NCI-H345 treated with DMSO at 0.1 percent for 48 hours (cell line): ENCODE results near the gene MIGA2.
A peak's percentile ranks its signal among the peaks of the same experiment; 100 is the strongest.
"Not testable (repeated sequence)": the region's sequence is repeated elsewhere in the genome, so short reads cannot be mapped to it uniquely, and the experiment has no call there.

ENCODE experiments used
- DNase-seq: peaks from one replicate; lab custom pipeline; 2025; ENCODE audit not compliant: unreplicated experiment; lab: John Stamatoyannopoulos, UW

MIGA2 gene

DNA sequence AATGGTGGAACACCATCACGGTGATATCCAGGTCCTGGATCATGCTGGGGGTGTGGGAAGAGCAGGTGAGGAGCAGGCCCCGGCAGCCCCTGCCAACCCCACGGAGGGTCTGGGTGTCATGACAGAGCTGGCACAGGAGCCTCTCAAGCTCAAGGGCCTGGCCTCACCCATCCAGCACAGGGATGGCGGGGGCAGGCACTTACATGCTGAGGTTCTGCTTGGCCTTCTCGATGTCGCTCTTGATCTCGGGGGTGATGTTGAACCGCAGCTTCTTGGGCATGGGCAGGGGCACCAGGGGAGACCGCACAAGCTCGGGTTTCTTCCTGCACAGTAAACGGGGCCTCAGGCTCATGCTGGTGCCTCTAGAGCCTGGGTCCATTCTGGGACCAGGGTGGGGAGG, 61.9 kb downstream of the MIGA2 start:
- DNase-seq = no peak

DNA sequence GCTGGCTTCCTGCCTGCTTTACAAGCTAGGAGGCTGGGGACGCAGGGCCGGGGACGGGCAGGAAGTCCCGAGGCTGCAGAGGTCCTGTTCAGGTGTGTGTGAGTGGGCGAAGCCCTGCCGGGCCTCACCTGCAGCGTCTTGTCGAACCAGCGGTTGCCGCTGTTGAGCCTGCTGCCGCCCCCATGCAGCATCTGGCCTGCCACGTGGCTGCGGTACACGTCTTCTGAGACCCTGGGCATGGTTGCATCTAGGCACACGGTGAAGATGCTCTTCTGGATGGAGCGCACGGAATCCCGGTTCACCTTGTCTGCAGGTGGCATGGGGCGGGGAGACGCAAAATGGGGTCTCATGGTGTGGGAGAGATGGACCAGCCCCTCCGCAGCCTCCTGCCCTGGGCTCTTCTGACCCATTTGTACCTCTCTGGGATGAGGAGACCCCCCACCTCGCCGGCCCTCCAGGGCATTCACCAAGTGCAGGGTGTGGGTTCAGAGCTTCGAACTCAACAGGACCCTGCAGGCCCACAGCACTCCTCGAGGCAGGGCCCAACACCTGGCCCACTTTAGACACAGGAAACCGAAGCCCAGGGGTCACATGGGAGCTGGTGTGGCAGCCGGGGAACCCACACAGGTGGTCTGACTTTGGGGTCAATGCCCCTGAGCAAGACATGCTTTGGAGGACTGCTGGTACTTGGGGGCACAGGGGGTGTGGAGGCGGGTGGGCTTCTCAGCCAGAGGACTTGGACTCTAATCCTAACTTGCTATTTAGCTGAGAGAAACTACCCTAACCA, 64.2 kb downstream of the MIGA2 start:
- DNase-seq = no peak

DNA sequence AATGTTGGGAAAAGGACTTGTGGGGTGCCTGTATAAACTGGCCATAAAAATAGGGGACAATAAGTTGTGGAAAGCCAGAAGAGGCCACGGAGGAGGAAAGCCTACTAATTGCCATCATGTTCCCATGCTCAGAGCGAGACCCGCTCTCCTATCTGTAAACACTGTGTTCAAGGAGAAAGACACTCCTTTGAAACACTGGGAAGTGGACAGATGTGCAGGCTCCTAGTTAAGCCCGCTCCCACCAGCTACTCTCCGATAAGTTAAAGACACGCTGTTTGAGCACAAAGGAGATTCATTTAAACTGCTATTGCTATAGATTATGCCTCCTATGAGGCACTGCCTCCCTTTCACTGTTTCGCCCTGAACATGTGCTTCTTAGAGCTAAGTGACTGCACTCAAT, 64.9 kb downstream of the MIGA2 start:
- DNase-seq = no peak

DNA sequence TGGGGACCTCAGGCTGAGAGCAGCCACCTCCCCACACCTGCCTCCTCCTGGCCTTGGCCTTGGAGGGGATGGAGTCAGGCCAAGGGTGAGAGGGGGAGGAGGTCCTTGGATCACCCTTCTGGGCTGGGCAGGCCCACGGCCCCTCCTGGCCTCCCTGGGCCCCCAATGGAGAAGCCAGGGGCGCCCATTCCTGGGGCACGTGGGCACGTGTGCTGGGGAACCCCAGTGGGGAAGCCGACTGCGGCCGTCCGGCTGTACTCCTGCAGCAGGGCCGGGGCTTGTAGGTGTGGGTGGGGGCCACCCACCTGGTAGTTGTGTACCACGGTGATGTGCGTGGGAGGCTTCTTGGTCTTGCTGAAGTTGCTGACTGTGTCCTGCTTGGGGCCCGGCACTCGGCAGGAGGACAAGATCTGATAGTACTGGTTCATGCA, 65.7 kb downstream of the MIGA2 start:
- DNase-seq = no peak

DNA sequence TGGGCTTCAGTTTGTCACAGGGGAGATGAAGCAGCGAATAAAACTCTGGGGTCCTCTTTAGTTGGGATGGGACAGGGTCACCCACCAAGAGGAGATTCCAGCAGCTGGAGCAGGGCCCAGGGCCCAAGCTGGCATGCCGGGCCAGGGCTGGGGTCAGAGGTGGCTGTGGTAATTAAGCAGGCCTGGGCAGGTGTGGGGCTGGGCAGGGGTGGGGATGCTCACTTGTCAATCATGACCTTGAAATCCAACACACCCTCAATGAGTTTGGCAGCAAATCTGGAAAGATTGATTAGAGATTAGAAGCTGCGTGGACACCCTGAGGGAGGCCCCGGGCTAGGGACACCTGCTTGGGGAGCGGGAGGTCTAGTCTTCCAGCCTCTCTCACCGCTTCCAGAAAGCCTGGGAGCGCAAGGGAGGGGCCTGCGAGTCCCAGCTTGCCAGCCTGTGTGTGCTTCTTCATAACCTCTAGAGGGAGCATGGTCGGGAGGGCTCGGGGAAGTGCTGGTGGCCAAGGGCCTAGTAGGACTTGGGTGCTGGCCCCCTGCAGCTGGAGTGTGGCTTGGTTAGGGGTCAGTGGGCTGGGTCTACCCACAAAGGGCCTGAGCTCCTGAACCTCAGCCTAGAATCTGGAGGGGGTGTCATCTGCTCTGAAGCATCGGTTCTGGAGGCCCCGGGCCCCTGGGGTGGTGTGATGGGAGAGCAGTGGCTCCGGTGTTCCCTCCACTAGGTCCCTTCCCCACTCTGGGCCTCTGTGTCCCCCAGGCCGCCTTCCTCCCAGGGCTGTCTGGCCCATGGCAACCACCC, 66.6 kb downstream of the MIGA2 start:
- peak; percentile 40 for DNase-seq

DNA sequence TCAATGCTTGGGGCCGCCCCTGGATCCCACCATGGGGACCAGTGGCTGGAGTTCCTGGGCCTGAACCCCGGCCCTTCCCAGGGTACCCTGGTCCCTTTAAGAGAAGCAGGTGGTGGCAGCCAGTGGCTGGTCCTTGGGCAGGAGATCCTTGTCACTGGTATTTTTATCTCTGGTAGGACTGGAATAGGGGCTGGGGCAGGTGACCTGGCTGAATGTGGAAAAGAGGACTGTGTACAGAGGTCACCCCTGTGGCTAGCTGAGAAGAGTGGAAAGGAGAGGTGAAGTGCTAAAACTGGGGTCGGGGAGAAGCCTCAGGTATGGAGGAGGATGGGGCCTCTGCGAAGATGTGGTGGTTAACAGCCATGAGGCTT, 67.2 kb downstream of the MIGA2 start:
- no peak for DNase-seq

DNA sequence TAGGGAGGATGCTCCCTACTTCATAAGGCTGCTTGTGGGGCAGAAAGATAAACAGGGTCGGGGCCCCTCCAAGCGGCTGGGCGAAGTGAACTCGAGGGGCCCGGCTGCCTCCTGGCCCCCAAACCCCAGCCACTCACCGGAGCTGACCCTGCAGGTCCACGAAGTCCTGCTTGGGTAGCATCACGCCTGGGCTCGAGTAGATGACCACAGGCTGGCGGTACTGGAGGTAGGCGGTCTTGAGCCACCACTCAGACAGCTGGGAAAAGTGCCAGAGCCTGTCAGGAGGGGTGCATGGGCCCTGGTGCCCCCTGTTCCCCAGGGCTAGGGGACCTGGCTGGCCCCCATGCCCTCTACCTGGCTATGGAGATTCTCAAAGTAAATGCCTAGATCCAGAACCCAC, 67.6 kb downstream of the MIGA2 start:
- DNase-seq = no peak

DNA sequence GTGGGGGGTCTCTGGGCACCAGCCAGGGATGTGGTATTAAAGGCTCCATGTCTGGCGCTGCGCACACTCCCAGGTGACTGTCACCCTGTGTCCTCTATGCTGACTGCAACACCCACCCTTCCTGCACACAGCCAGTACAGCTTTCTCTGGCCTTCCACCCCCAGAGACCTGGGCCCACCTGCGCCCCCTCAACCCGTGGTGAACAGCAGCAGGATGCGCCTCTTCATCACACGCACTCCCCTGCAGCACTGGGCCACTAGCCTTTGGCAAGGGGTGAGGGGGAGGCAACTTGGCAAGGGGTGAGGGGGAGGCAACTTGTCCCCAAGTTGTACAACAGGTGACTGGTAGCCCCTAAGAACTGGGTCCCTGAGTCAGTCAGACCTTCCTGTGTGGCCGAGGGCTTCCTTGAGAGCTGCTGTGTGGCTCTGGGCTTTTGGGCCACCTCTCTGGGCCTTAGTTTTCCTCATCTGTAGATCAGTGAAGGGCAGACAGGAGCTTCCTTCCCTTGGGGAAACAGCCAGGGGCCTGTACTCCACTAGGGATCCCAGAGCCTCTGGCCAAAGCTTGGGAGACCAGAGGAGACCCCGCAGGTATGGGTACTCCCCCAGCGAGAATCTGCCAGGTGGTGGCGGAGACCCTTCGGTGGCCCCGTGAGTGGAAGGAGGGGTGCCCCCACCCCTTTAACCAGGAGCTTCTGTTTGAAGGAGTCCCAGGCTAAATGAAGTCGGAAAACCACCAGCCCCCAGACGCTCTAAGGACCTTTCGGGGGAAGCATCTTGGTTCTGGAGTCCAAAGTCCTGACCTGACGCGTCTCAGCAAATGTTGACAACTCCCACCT, 69.7 kb downstream of the MIGA2 start:
- DNase-seq = no peak

DNA sequence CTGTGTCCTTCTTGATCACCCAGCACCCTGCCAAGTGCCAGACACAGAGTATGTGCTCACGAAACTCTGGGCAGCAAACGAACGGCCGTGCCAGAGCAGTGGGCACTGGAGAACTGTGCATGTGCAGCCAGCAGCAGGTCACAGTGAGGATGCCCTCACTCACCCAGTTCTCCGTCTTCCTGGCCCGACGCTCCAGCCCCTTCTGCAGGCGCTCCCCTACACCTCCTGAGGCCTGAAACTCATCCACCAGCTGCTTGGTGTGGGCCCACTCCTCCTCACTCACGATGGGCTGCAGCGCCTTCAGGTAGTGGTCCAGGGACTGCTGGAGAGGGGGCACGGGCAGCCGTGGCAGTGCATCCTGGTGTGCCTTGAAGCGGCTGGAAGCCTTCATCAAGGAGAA, 71.2 kb downstream of the MIGA2 start:
- DNase-seq = no peak

DNA sequence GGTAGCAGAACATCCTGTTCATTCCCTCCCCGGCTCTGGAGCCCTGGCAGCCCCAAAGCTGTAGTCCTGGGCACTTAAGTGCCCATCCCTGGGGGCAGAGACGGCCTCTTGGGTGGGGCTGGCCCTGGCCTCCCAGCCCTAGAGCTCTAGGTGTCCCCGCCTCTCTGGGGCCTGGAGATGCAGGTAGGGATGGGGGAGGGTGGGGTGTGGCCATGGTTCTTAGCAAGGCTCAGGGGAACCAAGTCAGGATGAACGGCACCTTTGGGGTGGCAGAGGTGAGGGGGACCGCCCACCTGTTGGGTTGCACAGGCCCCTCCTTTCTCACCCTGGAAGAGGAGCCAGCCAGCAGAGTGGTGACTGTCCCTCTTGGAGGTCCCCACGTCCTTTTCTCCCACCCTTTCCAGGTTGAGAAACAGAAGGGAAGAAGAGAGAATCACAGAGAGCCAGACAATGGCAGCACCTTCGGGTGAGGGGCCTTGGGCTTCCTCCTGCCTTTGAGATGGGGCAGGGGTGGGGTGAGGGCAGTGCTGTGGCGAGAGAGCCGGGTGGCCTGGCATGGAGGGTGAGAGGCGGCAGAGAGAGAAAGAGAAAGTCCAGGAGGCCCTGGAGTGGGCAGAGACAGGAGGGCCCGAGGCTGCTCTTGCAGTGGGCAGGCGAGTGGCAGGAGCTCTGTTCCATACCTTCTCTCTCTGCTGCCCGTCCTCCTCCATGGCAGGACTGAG, 71.8 kb downstream of the MIGA2 start:
- DNase-seq = no peak

DNA sequence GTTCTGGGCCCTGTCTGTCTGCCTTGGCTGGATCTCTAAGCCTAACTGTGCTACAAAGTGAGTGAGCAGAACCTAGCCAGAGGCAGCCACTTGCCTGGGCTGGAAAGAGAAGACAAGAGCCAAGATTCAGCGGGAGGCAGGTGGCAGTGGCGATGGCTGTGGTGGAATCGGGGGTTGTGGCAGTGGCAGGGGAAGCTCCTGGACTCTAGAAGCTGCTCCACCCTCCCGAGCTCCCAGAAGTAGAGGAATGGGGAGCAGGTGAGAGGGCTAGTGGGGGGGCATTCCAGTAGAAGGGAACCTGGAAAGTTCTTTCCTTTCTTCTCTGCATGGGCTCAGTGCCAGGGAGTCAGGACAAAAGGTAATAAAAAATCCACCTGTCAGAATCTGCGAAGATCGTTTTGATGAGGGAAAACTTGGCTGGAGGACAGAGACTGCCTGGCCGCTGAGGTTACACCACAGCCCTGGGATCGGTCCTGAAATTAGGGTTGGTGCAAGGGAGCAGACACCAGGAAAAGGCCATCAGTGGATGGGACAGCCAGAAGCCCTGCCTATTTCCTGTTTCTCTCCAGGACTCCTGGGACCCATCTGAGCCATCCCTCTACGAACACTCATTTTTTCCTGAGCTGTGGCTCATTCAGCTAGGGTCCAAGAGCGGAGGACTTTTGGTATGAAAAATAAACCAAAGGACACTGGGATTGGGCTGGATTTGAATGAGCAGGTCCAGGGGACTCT, 72.5 kb downstream of the MIGA2 start:
- DNase-seq = no peak

DNA sequence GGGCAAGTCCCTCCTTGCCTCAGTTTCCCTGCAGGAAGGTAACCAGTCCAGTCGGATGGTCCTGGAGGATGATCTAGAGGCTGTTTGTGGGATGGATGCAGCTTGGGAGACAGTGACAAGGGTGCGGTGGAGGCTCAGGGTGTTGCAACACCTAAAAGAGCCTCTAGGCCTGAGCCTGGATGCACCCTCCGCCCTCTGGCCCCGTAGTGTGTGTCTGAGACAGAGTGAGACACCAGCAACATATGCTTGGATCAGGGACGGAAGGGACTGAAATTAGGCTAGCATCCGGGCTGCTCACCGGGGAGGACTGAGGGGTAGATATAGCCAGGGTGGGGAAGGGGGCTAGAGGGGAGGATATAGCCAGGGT, 73.1 kb downstream of the MIGA2 start:
- no peak for DNase-seq

DNA sequence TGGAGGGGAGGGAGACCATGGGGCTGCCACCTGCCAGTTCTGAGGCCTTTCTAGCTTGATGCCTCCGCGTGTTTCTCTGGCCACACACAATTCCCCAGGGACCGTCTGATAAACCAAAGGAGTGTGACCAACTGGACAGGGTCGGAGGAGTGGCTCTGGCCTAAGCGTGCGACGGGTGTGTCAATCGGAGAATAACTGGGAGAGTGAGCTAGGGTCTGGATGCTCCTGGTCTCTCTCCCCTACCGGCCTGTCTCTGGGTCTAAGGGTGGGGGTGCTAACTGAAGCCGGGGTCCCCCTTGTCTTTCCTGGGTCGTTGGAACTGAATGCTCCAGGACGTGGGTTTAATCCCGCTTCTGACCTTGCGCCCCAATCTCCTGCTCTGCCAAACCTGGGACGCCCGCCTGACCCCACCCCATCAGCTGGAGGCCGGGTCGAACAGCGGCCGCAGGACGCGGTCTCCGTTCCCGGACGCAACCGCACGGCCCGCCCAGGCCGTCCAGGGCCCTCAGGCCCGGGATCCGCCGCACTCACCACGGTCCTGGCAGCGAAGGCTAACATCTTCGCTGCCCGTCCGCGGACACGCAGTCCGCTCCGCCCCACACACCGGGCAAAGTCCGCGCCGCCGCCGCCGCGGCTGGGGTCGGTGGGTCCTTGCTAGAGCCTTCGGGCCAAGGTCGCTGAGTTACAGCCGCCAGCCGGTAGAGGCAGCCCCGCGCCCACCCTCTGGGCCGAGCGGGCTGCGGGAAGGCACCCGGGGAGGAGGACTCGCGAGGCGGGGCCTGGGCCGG, 73.7 kb downstream of the MIGA2 start:
- DNase-seq = no peak

DNA sequence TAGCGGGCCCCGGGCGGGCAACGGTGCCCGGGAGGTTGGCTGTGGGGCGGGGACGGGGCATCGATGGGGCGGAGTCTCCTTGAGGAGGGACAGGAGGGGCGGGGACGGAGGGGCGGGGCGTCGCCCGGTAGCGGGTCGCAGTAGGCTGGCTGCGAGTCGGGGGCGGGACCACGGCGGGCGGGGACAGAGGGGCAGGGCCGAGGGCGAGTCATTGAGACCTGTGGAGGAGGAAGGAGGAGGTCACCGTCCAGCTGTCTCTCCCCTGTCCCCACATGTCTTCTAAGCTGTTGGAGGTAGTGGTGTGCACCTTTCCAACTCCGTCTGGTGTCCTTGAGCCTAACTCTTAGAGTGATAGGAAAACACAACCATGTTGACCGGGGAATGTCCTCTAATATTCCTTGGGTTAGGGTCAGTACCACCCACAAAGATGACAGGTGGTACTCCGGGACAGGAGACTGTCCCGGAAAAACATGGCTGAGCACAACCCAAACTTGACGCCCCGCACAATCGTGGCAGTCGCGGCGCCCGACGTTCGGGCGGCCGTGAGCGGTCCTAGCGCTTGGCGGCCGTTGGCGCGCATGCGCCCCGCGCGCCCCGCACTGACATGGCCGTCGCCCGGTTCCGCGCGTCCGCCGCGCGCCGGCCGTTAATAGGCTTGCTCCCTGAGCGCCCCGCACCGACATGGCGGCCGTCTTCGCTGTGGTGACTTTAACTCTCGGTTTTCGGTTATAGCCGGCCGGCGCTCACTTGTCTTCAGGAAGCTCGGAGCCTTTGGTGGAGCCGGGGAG, 74.5 kb downstream of the MIGA2 start, which contains the start of the genes CRAT and PTPA:
TSS of gene CRAT (minus strand) at position 54 of the 788 bp plus-strand sequence. CDS start 284 bp downstream, outside the sequence.
TSS of gene PTPA (plus strand) at position 676 of the 788 bp plus-strand sequence. CDS start 186 bp downstream, outside the sequence.
- DNase-seq = peak; percentile 84

DNA sequence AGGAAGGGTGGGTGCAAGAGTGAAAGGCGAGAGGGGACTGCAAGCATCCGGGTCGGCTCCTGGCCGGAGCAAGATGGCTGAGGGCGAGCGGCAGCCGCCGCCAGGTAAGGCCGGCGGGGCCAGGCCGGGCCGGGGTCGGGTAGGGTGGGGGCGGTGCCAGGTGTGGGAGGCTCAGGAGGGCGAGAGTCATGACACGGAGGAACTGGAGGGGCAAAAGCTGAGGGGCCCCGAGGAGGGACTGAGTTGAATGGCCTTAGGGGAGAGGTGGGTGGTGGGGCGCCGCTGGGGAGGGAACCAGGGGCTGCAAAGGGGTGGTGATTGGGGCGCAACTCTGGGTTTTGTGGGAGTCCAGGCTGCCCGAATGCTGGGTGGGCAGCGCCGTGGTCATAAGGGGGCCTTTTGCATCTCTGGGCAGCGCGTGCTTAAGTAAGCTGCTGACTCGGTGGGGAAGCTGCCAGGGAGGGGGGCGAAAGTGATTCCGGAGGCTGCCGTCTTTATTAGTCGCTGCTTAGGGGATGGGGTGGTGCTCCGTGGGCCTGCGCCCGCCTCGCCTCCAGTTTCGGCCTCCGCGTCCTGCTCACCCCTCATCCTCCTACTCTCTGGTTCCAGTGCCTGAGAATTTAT, 75.2 kb downstream of the MIGA2 start:
- peak; percentile 29 for DNase-seq

DNA sequence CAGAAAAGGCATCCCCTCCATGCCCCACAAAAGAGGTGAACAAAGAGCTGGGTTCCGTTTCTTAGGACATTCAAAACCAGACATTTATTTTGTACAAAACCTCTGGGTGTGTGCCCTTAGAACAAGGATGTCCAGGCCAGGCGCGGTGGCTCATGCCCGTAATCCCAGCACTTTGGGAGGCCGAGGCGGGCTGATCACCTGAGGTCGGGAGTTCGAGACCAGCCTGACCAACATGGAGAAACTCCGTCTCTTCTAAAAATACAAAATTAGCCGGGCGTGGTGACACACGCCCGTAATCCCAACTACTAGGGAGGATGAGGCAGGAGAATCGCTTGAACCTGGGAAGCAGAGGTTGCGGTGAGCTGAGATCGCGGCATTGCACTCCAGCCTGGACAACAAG, 76.1 kb downstream of the MIGA2 start:
- DNase-seq = not testable (repeated sequence)

DNA sequence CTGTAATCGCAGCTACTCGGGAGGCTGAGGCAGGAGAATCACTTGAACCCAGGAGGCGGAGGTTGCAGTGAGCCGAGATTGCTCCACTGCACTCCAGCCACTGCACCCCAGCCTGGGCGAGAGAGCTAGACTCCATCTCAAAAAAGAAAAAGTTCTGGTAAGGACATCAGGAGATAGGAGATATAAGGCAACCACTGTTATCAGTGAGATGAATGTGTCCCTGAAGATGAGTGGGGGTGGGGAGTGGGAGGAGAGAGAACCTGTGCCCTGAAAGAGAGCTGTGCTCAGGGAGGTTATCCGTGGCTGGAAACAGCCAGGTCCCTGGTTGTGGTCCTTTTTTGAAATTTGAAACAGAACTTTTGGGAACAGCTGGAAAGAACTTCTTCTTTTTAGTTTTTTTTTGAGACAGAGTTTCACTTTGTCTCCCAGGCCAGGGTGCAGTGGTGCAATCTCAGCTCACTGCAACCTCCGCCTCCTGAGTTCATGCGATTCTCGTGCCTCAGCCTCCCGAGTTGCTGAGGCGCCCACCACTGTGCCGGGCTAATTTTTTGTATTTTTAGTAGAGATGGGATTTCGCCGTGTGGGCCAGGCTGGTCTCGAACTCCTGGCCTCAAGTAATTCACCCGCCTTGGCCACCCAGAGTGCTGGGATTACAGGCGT, 77.3 kb downstream of the MIGA2 start:
- no peak for DNase-seq
